Endothelial cell of umbilical vein (primary cell): Measurements from ENCODE around the gene BICRA. TPM values are rescaled to one million over a fixed set of nuclear protein-coding genes. Genes with fewer than 3 reads are reported as not detected.
A peak's percentile ranks its signal among the peaks of the same experiment; 100 is the strongest.

Experiments used
- BruUV-seq: library from RNA; stranded (reverse); fragments of 400-500 nt; replicated peaks from 2 replicates; lab custom pipeline; 2021; lab: Mats Ljungman, UMichigan
- CTCF ChIA-PET: fragments of 300-600, 350-600 bp; sonication (Branson Sonifier 250); formaldehyde crosslinking; loops from one replicate; lab custom pipeline; 2021; ENCODE audit warnings: antibody characterized with exemption, inconsistent platforms; lab: Charles Lee
- POLR2A ChIA-PET: fragments of 300-600, 350-600 bp; sonication (Branson Sonifier 250); formaldehyde crosslinking; loops from one replicate; lab custom pipeline; 2021; ENCODE audit warnings: antibody characterized with exemption, inconsistent platforms; lab: Charles Lee
- DNase-seq: peaks from one replicate; pipeline ENCODE4 v3.0.0-alpha.2; 2011; ENCODE audit warnings: low read depth, low spot score
- FAIRE-seq: peaks from 2 replicates; lab custom pipeline; 2011; peaks lifted over from hg19 to GRCh38; lab: Jason Lieb, UNC
- H2AFZ ChIP-seq: 2 replicates; pipeline ENCODE4 v1.6.0; 2012; ENCODE audit warnings: low read depth, low read length, control low read depth, inconsistent platforms
- H3K27ac ChIP-seq: 2 replicates; pipeline ENCODE4 v1.5.1; 2011; ENCODE audit warnings: low read depth, mild to moderate bottlenecking, control low read depth, low read length, moderate library complexity; ENCODE audit not compliant: insufficient read depth
- H3K27me3 ChIP-seq, 2 experiments: 2 replicates each; pipeline versions ENCODE4 v1.6.0 to v1.6.1; 2011; ENCODE audit warnings: low read length in 2 of 2, mixed read lengths in 1 of 2; ENCODE audit not compliant: control insufficient read depth in 2 of 2, insufficient read depth in 2 of 2
- H3K36me3 ChIP-seq, 2 experiments: 2 replicates in 1 of 2; 3 replicates in 1 of 2; pipeline ENCODE4 v1.5.1; 2011; ENCODE audit warnings: low read length in 2 of 2, mild to moderate bottlenecking in 1 of 2, moderate library complexity in 1 of 2; ENCODE audit not compliant: control insufficient read depth in 2 of 2, insufficient read depth in 2 of 2; ENCODE audit errors: extremely low read depth in 1 of 2
- H3K4me1 ChIP-seq: 3 replicates; pipeline ENCODE4 v1.5.1; 2011; ENCODE audit warnings: mild to moderate bottlenecking, low read length; ENCODE audit not compliant: control insufficient read depth, insufficient read depth; ENCODE audit errors: extremely low read depth
- H3K4me2 ChIP-seq: 2 replicates; pipeline ENCODE4 v1.6.1; 2011; ENCODE audit warnings: low read length, control low read depth, mixed read lengths; ENCODE audit not compliant: insufficient read depth
- H3K4me3 ChIP-seq, 3 experiments: fragments of 200-600 bp in 1 of 3; sonication (generic), shearing (Covaris generic) in 1 of 3; replicated peaks in 1 of 3; 2 replicates each; pipeline ENCODE4 v1.5.1; 2011 to 2016; ENCODE audit warnings: control low read depth in 3 of 3, low read length in 3 of 3, mild to moderate bottlenecking in 2 of 3, inconsistent platforms in 1 of 3, low read depth in 1 of 3, moderate library complexity in 1 of 3; ENCODE audit not compliant: insufficient read depth in 1 of 3
- H3K79me2 ChIP-seq: 2 replicates; pipeline ENCODE4 v1.6.0; 2012; ENCODE audit warnings: low read length, inconsistent platforms; ENCODE audit not compliant: control insufficient read depth, insufficient read depth
- H3K9ac ChIP-seq: replicated peaks from 2 replicates; pipeline ENCODE3; 2011; ENCODE audit warnings: low read length, control low read depth; ENCODE audit not compliant: insufficient read depth; ENCODE audit errors: extremely low read depth
- H3K9me1 ChIP-seq: replicated peaks from 3 replicates; pipeline ENCODE4 v1.6.0; 2011; ENCODE audit warnings: mild to moderate bottlenecking, low read length; ENCODE audit not compliant: control insufficient read depth, insufficient read depth; ENCODE audit errors: extremely low read depth
- H3K9me3 ChIP-seq: replicated peaks from 2 replicates; pipeline ENCODE4 v1.5.1; 2012; ENCODE audit warnings: low read length, inconsistent platforms; ENCODE audit not compliant: control insufficient read depth, insufficient read depth
- H4K20me1 ChIP-seq: replicated peaks from 2 replicates; pipeline ENCODE3; 2011; ENCODE audit warnings: mild to moderate bottlenecking, low read length; ENCODE audit not compliant: control insufficient read depth, insufficient read depth; ENCODE audit errors: extremely low read depth
- CTCF ChIP-seq, 2 donors: IDR thresholded peaks; 1 replicate in 1 of 2; 2 replicates in 1 of 2; pipeline ENCODE4 v1.5.1; 2011; ENCODE audit warnings: low read length in 2 of 2, mild to moderate bottlenecking in 2 of 2, moderate library complexity in 2 of 2, control low read depth in 1 of 2, inconsistent platforms in 1 of 2, low read depth in 1 of 2; ENCODE audit not compliant: insufficient read depth in 1 of 2; ENCODE audit errors: extremely low read depth in 1 of 2
- EZH2 ChIP-seq: IDR thresholded peaks from 2 replicates; pipeline ENCODE4 v1.6.1; 2012; ENCODE audit warnings: borderline replicate concordance, low read depth, mild to moderate bottlenecking, moderate library complexity, low read length, inconsistent platforms; ENCODE audit not compliant: severe bottlenecking
- FOS ChIP-seq: IDR thresholded peaks from 2 replicates; pipeline ENCODE4 v1.6.1; 2011; ENCODE audit warnings: mild to moderate bottlenecking, low read length, moderate library complexity, borderline replicate concordance; ENCODE audit not compliant: insufficient read depth
- GATA2 ChIP-seq: IDR thresholded peaks from 2 replicates; pipeline ENCODE4 v1.7.0; 2011; ENCODE audit warnings: low read depth, mild to moderate bottlenecking, moderate library complexity, mixed read lengths, low read length; ENCODE audit not compliant: insufficient read length, insufficient read depth
- JUN ChIP-seq: IDR thresholded peaks from 2 replicates; pipeline ENCODE4 v1.6.1; 2011; ENCODE audit warnings: borderline replicate concordance, low read depth; ENCODE audit not compliant: insufficient read length, insufficient read depth
- MAX ChIP-seq: IDR thresholded peaks from 2 replicates; pipeline ENCODE4 v1.6.1; 2011; ENCODE audit not compliant: insufficient read depth, insufficient read length
- MYC ChIP-seq: IDR thresholded peaks from one replicate; pipeline ENCODE4 v1.6.1; 2011; ENCODE audit warnings: mild to moderate bottlenecking, low read depth, low read length
- POLR2A ChIP-seq: IDR thresholded peaks from 2 replicates; pipeline ENCODE4 v1.6.1; 2012; ENCODE audit warnings: low read depth, mild to moderate bottlenecking, control low read depth, low read length
- POLR2AphosphoS5 ChIP-seq: IDR thresholded peaks from 2 replicates; pipeline ENCODE4 v1.6.1; 2012; ENCODE audit warnings: low read depth, mild to moderate bottlenecking, control low read depth, low read length, moderate library complexity; ENCODE audit not compliant: insufficient read depth
- dilution Hi-C: fragments of 300-500 bp; cut with MboI; formaldehyde crosslinking; loops from one replicate; pipeline ENCODE4 v1.15.0; 2019; ENCODE audit warnings: low sequenced_read_pairs; ENCODE audit not compliant: extremely low pct_ligation_motif_present
- intact Hi-C: fragments of 100-400 bp; cut with micrococcal nuclease; formaldehyde crosslinking; loops from one replicate; pipeline ENCODE4 v1.10.0; 2022
- polyA plus RNA-seq, 4 experiments: library from polyadenylated mRNA; depleted of rRNA in 3 of 4; stranded (reverse) in 3 of 4; unstranded in 1 of 4; fragments of >200 nt; gene quantifications; 2 replicates each; pipeline versions ENCODE4 v1.2.1 to v1.2.3, GENCODE V29; 2011 to 2012; ENCODE audit warnings: missing spikeins in 1 of 4
- total RNA-seq: library from RNA; stranded (reverse); gene quantifications from 2 replicates; pipeline ENCODE4 v1.2.3, GENCODE V29; 2021

The BICRA gene
- total and polyA plus RNA-seq, 2 donors (not counting 3 experiments of a cell fraction or from before 2014, with no cell fraction given) = 3.8 to 20.5 TPM

- no peak overlapping the region for H3K27ac ChIP-seq
- H4K20me1 ChIP-seq = no peaks in the 10 kb centered on the region
- no peaks in the 10 kb centered on the region for H3K27me3 ChIP-seq
- H3K4me2 ChIP-seq = no peak overlapping the region
- no peak for TF ChIP-seq POLR2A
- TF ChIP-seq MYC = no peak
- no peak for TF ChIP-seq FOS
- TF ChIP-seq EZH2 = no peak
- TF ChIP-seq GATA2 = no peak
- TF ChIP-seq CTCF (IDR thresholded peaks at IDR 0.05; ENCODE audit: extremely low read depth in 1 of 2, insufficient read depth in 1 of 2, low read depth in 1 of 2, low read length in 2 of 2) = no peak
- TF ChIP-seq MAX = no peak
- no peak for TF ChIP-seq JUN
- TF ChIP-seq POLR2AphosphoS5 = no peak
- no peak overlapping the region for H3K9ac ChIP-seq
- intact Hi-C loops (no loop called here), dilution Hi-C loops (no loop called here)
- H3K9me3 ChIP-seq = no peaks in the 10 kb centered on the region
- H3K4me3 ChIP-seq = no peak overlapping the region
- peaks cover 42% of the 10 kb centered on the region for H3K79me2 ChIP-seq
- H3K4me1 ChIP-seq = peaks cover 2% of the 10 kb centered on the region
- no peak overlapping the region for H2AFZ ChIP-seq
- no peaks in the 10 kb centered on the region for H3K9me1 ChIP-seq
- ChIA-PET POLR2A (no interaction called here), CTCF (interaction anchor here (0.6 to 1.4 kb wide), 3 partner anchors 13 to 223 kb away, joined by 3 to 4 read pairs (median 3); no protein-coding TSS in a partner anchor)
- FAIRE-seq = no peak
- no TSS peak for BruUV-seq
- DNase-seq = peak; percentile 41
- H3K36me3 ChIP-seq = peaks cover 0 to 2% of the 10 kb centered on the region in 2 experiments
Observed at GRCh38 chr19:47658431-47659348, 49.8 kb downstream of the BICRA start.
